GM12878 (cell line): Measurements from ENCODE around the gene HSCB. TPM values are rescaled to one million over a fixed set of nuclear protein-coding genes. Genes with fewer than 3 reads are reported as not detected.

Experiments used
- ASH2L ChIP-seq: fragments of 300-600, 200-600 bp; sonication (generic); IDR thresholded peaks from 2 replicates; pipeline ENCODE4 v1.6.1; 2017; ENCODE audit warnings: low read depth, mild to moderate bottlenecking, borderline replicate concordance
- CBFB ChIP-seq: IDR thresholded peaks from 2 replicates; pipeline ENCODE4 v1.6.1; 2016; ENCODE audit warnings: antibody characterized with exemption, low read depth
- CHD1 ChIP-seq: IDR thresholded peaks from 2 replicates; pipeline ENCODE4 v1.6.1; 2012; ENCODE audit warnings: low read depth, low read length, improper control_type of control experiment
- CHD2 ChIP-seq: IDR thresholded peaks from 2 replicates; pipeline ENCODE4 v1.6.1; 2011; ENCODE audit warnings: low read depth, low read length, improper control_type of control experiment, borderline replicate concordance
- HCFC1 ChIP-seq: fragments of 150-350 bp; IDR thresholded peaks from 2 replicates; pipeline ENCODE4 v1.6.1; 2014; ENCODE audit warnings: low read length
- JUNB ChIP-seq: IDR thresholded peaks from 2 replicates; pipeline ENCODE4 v1.6.1; 2016; ENCODE audit warnings: antibody characterized with exemption, mild to moderate bottlenecking
- JUND ChIP-seq: IDR thresholded peaks from 2 replicates; pipeline ENCODE4 v1.6.1; 2012; ENCODE audit warnings: low read depth, mild to moderate bottlenecking, low read length, improper control_type of control experiment, moderate library complexity
- MTA2 ChIP-seq: fragments of 450-650 bp; IDR thresholded peaks from 2 replicates; pipeline ENCODE4 v1.6.1; 2016; ENCODE audit warnings: low read depth, mild to moderate bottlenecking, moderate library complexity
- NKRF ChIP-seq: fragments of 450-650 bp; conservative IDR thresholded peaks from 2 replicates; pipeline ENCODE4 v1.6.1; 2017; ENCODE audit warnings: mild to moderate bottlenecking, moderate library complexity
- PAX8 ChIP-seq: fragments of 450-650 bp; IDR thresholded peaks from 2 replicates; pipeline ENCODE4 v1.6.1; 2017; ENCODE audit warnings: mild to moderate bottlenecking, moderate library complexity
- POLR2A ChIP-seq: IDR thresholded peaks from 2 replicates; pipeline ENCODE4 v1.6.1; 2011; ENCODE audit warnings: low read depth, mild to moderate bottlenecking, low read length
- RAD51 ChIP-seq: fragments of 450-650 bp; IDR thresholded peaks from 2 replicates; pipeline ENCODE4 v1.6.1; 2016; ENCODE audit warnings: moderate library complexity, mild to moderate bottlenecking, inconsistent platforms
- RCOR1 ChIP-seq: conservative IDR thresholded peaks from 2 replicates; pipeline ENCODE4 v1.6.1; 2012; ENCODE audit warnings: low read depth, low read length, improper control_type of control experiment
- SIX5 ChIP-seq: IDR thresholded peaks from 2 replicates; pipeline ENCODE4 v1.6.1; 2011; ENCODE audit warnings: mild to moderate bottlenecking, low read depth, low read length, moderate library complexity; ENCODE audit not compliant: severe bottlenecking
- SUPT20H ChIP-seq: IDR thresholded peaks from 2 replicates; pipeline ENCODE4 v1.6.1; 2011; ENCODE audit warnings: low read depth, mild to moderate bottlenecking, low read length, moderate library complexity, borderline replicate concordance; ENCODE audit not compliant: control insufficient read depth
- TCF12 ChIP-seq: IDR thresholded peaks from 2 replicates; pipeline ENCODE4 v1.6.1; 2011; ENCODE audit warnings: low read depth, mild to moderate bottlenecking, low read length
- YBX1 ChIP-seq: fragments of 450-650 bp; IDR thresholded peaks from 2 replicates; pipeline ENCODE4 v1.6.1; 2016; ENCODE audit warnings: antibody characterized with exemption
- ZNF274 ChIP-seq: IDR thresholded peaks from one replicate; pipeline ENCODE4 v1.8.0; 2011; ENCODE audit not compliant: insufficient read length, insufficient read depth
- ZSCAN29 ChIP-seq: fragments of 450-650 bp; IDR thresholded peaks from 2 replicates; pipeline ENCODE4 v1.6.1; 2017; ENCODE audit warnings: mild to moderate bottlenecking, moderate library complexity
- ZZZ3 ChIP-seq: IDR thresholded peaks from 2 replicates; pipeline ENCODE4 v1.6.1; 2011; ENCODE audit warnings: low read depth; ENCODE audit not compliant: control insufficient read depth, insufficient read length
- polyA plus RNA-seq, 11 experiments: library from polyadenylated mRNA; depleted of rRNA in 4 of 11; unstranded in 6 of 11; stranded (reverse) in 5 of 11; fragments of >200 nt; fragmentation: Nextera tagmentation in 4 of 11; fragmentation: Illumina TruSeq in 1 of 11; extraction: Ambion mirVana in 4 of 11; extraction: Trizol in 1 of 11; gene quantifications; 1 replicate in 1 of 11; 2 replicates in 10 of 11; pipeline versions ENCODE4 v1.2.1 to v1.2.3, GENCODE V29; 2011 to 2016; ENCODE audit warnings: inconsistent platforms in 2 of 11, missing spikeins in 2 of 11, low read depth in 1 of 11
- total RNA-seq, 4 experiments: library from RNA; depleted of rRNA in 3 of 4; stranded (reverse); fragments of >200 nt in 3 of 4; fragmentation: Illumina TruSeq in 1 of 4; extraction: Trizol in 1 of 4; gene quantifications; 2 replicates each; pipeline versions ENCODE4 v1.2.1 to v1.2.3, GENCODE V29; 2013 to 2021
- TF ChIP-seq, protein P1 (sequence below): fragments of 450-650 bp; IDR thresholded peaks from 2 replicates; pipeline ENCODE4 v1.6.1; 2017; ENCODE audit warnings: antibody characterized with exemption, mild to moderate bottlenecking, moderate library complexity
- TF ChIP-seq, protein P2 (sequence below), 3 experiments: IDR thresholded peaks in 2 of 3; conservative IDR thresholded peaks in 1 of 3; 2 replicates each; pipeline ENCODE4 v1.5.1; 2011; ENCODE audit warnings: low read depth in 3 of 3, low read length in 3 of 3, mild to moderate bottlenecking in 3 of 3, control low read depth in 2 of 3, moderate library complexity in 2 of 3, inconsistent platforms in 1 of 3, mixed read lengths in 1 of 3; ENCODE audit not compliant: control insufficient read depth in 2 of 3, insufficient read depth in 1 of 3; ENCODE audit errors: extremely low read depth in 1 of 3
- TF ChIP-seq, protein P3 (sequence below): fragments of 450-650 bp; IDR thresholded peaks from 2 replicates; pipeline ENCODE4 v1.6.1; 2017; ENCODE audit warnings: mild to moderate bottlenecking, low read depth, inconsistent platforms; ENCODE audit not compliant: poor library complexity, severe bottlenecking

Gene HSCB
- total and polyA plus RNA-seq, 10 of the 15 experiments (the other 5 are each of a cell fraction or from before 2014, with no cell fraction given) = 10.6 to 28.4 (median 20.8) TPM

DNA sequence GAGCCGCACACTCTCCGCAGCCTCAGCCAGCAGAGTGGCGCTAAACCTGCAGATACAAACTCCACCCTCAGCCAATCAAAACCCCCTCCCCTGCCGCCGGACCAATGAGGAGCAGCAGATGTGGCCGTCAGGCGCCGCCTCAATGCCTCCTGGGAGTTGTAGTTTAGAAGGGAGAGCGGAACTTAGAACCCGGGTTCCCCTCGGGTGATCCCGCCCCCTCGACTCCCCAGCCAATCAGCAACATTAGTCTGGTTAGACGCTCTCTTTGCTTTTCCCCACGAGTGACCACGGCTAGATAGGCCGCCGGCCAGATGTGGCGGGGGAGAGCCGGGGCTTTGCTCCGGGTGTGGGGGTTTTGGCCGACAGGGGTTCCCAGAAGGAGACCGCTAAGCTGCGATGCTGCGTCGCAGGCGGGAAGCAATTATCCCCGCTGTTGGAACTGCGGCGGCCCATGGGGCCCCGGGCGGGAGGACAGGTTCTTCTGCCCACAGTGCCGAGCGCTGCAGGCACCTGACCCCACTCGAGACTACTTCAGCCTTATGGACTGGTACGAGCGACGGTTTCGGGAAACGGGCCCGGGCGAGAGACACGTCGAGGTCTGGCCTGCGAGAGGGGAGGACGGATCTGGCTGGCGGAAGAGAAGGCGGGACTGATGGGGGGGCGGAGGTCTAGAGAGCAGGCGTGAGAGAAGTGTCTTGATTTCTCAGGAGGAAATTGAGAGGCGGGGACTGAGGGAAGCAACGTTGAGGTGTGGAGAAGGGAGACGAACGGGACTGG is at the start of gene HSCB, which contains the start of gene CHEK2 (continued):
- no peak for TF ChIP-seq JUND
- TF ChIP-seq SIX5 = peak; percentile 87
- TF ChIP-seq CHD2 = peak; percentile 94
- TF ChIP-seq, protein P1, sequence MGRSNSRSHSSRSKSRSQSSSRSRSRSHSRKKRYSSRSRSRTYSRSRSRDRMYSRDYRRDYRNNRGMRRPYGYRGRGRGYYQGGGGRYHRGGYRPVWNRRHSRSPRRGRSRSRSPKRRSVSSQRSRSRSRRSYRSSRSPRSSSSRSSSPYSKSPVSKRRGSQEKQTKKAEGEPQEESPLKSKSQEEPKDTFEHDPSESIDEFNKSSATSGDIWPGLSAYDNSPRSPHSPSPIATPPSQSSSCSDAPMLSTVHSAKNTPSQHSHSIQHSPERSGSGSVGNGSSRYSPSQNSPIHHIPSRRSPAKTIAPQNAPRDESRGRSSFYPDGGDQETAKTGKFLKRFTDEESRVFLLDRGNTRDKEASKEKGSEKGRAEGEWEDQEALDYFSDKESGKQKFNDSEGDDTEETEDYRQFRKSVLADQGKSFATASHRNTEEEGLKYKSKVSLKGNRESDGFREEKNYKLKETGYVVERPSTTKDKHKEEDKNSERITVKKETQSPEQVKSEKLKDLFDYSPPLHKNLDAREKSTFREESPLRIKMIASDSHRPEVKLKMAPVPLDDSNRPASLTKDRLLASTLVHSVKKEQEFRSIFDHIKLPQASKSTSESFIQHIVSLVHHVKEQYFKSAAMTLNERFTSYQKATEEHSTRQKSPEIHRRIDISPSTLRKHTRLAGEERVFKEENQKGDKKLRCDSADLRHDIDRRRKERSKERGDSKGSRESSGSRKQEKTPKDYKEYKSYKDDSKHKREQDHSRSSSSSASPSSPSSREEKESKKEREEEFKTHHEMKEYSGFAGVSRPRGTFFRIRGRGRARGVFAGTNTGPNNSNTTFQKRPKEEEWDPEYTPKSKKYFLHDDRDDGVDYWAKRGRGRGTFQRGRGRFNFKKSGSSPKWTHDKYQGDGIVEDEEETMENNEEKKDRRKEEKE = no peak
- no peak; the same call in 1 of the 2 replicates for TF ChIP-seq TCF12
- TF ChIP-seq, protein P2, sequence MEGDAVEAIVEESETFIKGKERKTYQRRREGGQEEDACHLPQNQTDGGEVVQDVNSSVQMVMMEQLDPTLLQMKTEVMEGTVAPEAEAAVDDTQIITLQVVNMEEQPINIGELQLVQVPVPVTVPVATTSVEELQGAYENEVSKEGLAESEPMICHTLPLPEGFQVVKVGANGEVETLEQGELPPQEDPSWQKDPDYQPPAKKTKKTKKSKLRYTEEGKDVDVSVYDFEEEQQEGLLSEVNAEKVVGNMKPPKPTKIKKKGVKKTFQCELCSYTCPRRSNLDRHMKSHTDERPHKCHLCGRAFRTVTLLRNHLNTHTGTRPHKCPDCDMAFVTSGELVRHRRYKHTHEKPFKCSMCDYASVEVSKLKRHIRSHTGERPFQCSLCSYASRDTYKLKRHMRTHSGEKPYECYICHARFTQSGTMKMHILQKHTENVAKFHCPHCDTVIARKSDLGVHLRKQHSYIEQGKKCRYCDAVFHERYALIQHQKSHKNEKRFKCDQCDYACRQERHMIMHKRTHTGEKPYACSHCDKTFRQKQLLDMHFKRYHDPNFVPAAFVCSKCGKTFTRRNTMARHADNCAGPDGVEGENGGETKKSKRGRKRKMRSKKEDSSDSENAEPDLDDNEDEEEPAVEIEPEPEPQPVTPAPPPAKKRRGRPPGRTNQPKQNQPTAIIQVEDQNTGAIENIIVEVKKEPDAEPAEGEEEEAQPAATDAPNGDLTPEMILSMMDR (IDR thresholded peaks at IDR 0.05 in 2 of 3, conservative IDR thresholded peaks at IDR 0.05 in 1 of 3; ENCODE audit: control insufficient read depth in 2 of 3, extremely low read depth in 1 of 3, insufficient read depth in 1 of 3, low read depth in 3 of 3, low read length in 3 of 3) = peak in 1 of 3 experiments; percentile 27; a peak in 1 of 6 replicates
- TF ChIP-seq CHD1 = no peak; the same call in 1 of the 2 replicates
- TF ChIP-seq RAD51 = peak; percentile 76
- TF ChIP-seq ZZZ3 = no peak
- TF ChIP-seq HCFC1 = peak; percentile 95
- peak; percentile 42 for TF ChIP-seq NKRF
- no peak; the same call in 1 of the 2 replicates for TF ChIP-seq JUNB
- peak; percentile 75; the same call in 1 of the 2 replicates for TF ChIP-seq CBFB
- no peak for TF ChIP-seq SUPT20H
- no peak for TF ChIP-seq YBX1
- TF ChIP-seq POLR2A = peak; percentile 94
- TF ChIP-seq, protein P3, sequence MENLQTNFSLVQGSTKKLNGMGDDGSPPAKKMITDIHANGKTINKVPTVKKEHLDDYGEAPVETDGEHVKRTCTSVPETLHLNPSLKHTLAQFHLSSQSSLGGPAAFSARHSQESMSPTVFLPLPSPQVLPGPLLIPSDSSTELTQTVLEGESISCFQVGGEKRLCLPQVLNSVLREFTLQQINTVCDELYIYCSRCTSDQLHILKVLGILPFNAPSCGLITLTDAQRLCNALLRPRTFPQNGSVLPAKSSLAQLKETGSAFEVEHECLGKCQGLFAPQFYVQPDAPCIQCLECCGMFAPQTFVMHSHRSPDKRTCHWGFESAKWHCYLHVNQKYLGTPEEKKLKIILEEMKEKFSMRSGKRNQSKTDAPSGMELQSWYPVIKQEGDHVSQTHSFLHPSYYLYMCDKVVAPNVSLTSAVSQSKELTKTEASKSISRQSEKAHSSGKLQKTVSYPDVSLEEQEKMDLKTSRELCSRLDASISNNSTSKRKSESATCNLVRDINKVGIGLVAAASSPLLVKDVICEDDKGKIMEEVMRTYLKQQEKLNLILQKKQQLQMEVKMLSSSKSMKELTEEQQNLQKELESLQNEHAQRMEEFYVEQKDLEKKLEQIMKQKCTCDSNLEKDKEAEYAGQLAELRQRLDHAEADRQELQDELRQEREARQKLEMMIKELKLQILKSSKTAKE = no peak
- TF ChIP-seq ZSCAN29 = no peak
- peak; percentile 18; the same call in 1 of the 2 replicates for TF ChIP-seq RCOR1
- TF ChIP-seq ZNF274 = no peak
- no peak for TF ChIP-seq ASH2L
- TF ChIP-seq PAX8 = no peak
- TF ChIP-seq MTA2 = no peak
